ENCODE data around the gene CYREN. TPM values are rescaled to one million over a fixed set of nuclear protein-coding genes. Genes with fewer than 3 reads are reported as not detected.

The CYREN gene
- total RNA-seq, 1 experiment from 2014 or later = 39.6 TPM

- H3K27me3 ChIP-seq (replicated peaks; ENCODE audit: insufficient read depth, low read depth, low read length, poor library complexity) = no peaks in the 10 kb centered on the region
- no TSS peak for BruUV-seq (replicated peaks)
- intact Hi-C loops (cut with micrococcal nuclease; ENCODE audit: unreplicated experiment) = no loop called here
- no peak overlapping the region for H3K27ac ChIP-seq (ENCODE audit: low read depth, low read length, poor library complexity, severe bottlenecking)
- no peak overlapping the region for H3K4me3 ChIP-seq (ENCODE audit: low read depth, low read length, poor library complexity, severe bottlenecking)
- TF ChIP-seq CTCF (conservative IDR thresholded peaks at IDR 0.05; ENCODE audit: low read depth, low read length) = no peak
- no peaks in the 10 kb centered on the region for H3K4me1 ChIP-seq (ENCODE audit: insufficient read depth, low read length, poor library complexity, severe bottlenecking)
- peaks cover 17% of the 10 kb centered on the region for H3K9me3 ChIP-seq (ENCODE audit: low read depth, low read length, poor library complexity, severe bottlenecking)
- no peaks in the 10 kb centered on the region for H3K36me3 ChIP-seq (ENCODE audit: insufficient read depth, low read length, poor library complexity, severe bottlenecking)
- no peak for DNase-seq (ENCODE audit: low spot score)
- ChIA-PET CTCF (no interaction called here), POLR2A (ENCODE audit: low non-redundant PET) (no interaction called here)
Measured at GRCh38 chr7:135185471-135186260, 15.2 kb upstream of the CYREN start.

- CTCF ChIA-PET = no interaction called here
- DNase-seq (ENCODE audit: low spot score) = no peak
- no peak overlapping the region for H3K4me3 ChIP-seq (ENCODE audit: low read depth, low read length, poor library complexity, severe bottlenecking)
- no peak overlapping the region for H3K27ac ChIP-seq (ENCODE audit: low read depth, low read length, poor library complexity, severe bottlenecking)
- POLR2A ChIA-PET (ENCODE audit: low non-redundant PET) = no interaction called here
- peaks cover 17% of the 10 kb centered on the region for H3K9me3 ChIP-seq (ENCODE audit: low read depth, low read length, poor library complexity, severe bottlenecking)
- no TSS peak for BruUV-seq (replicated peaks)
- no peaks in the 10 kb centered on the region for H3K36me3 ChIP-seq (ENCODE audit: insufficient read depth, low read length, poor library complexity, severe bottlenecking)
- H3K4me1 ChIP-seq (ENCODE audit: insufficient read depth, low read length, poor library complexity, severe bottlenecking) = no peaks in the 10 kb centered on the region
- H3K27me3 ChIP-seq (replicated peaks; ENCODE audit: insufficient read depth, low read depth, low read length, poor library complexity) = no peaks in the 10 kb centered on the region
- no peak for TF ChIP-seq CTCF (conservative IDR thresholded peaks at IDR 0.05; ENCODE audit: low read depth, low read length)
- TF ChIP-seq EZH2 (IDR thresholded peaks at IDR 0.05; ENCODE audit: borderline replicate concordance, low read depth, low read length, poor library complexity, severe bottlenecking) = no peak
- intact Hi-C loops (cut with micrococcal nuclease; ENCODE audit: unreplicated experiment) = no loop called here
Measured at GRCh38 chr7:135184254-135184841, 13.8 kb upstream of the CYREN start.

- Histone ChIP-seq H3K27ac (ENCODE audit: low read depth, low read length, poor library complexity, severe bottlenecking) (no peak overlapping the region), H3K36me3 (ENCODE audit: insufficient read depth, low read length, poor library complexity, severe bottlenecking) (no peaks in the 10 kb centered on the region), H3K9me3 (ENCODE audit: low read depth, low read length, poor library complexity, severe bottlenecking) (peaks cover 17% of the 10 kb centered on the region), H3K4me1 (ENCODE audit: insufficient read depth, low read length, poor library complexity, severe bottlenecking) (no peaks in the 10 kb centered on the region), H3K4me3 (ENCODE audit: low read depth, low read length, poor library complexity, severe bottlenecking) (no peak overlapping the region), H3K27me3 (replicated peaks; ENCODE audit: insufficient read depth, low read depth, low read length, poor library complexity) (no peaks in the 10 kb centered on the region)
- TF ChIP-seq CTCF (conservative IDR thresholded peaks at IDR 0.05; ENCODE audit: low read depth, low read length) (no peak), EZH2 (IDR thresholded peaks at IDR 0.05; ENCODE audit: borderline replicate concordance, low read depth, low read length, poor library complexity, severe bottlenecking) (no peak)
- intact Hi-C loops (cut with micrococcal nuclease; ENCODE audit: unreplicated experiment) = no loop called here
- BruUV-seq (replicated peaks) = no TSS peak
- DNase-seq (ENCODE audit: low spot score) = no peak
- POLR2A ChIA-PET (ENCODE audit: low non-redundant PET) = no interaction called here
- CTCF ChIA-PET = no interaction called here
Measured at GRCh38 chr7:135183478-135183877, 13.0 kb upstream of the CYREN start.
